NCI-H2196 (cell line): Measurements from ENCODE around the gene PEX3.
A peak's percentile ranks its signal among the peaks of the same experiment; 100 is the strongest.
"Not testable (repeated sequence)": the region's sequence is repeated elsewhere in the genome, so short reads cannot be mapped to it uniquely, and the experiment has no call there.

ENCODE experiments used
- DNase-seq: peaks from one replicate; lab custom pipeline; 2025; ENCODE audit not compliant: unreplicated experiment; lab: John Stamatoyannopoulos, UW

The PEX3 gene

GRCh38 chr6:143506199-143506598, 55.6 kb downstream of the PEX3 start:
- no peak for DNase-seq

GRCh38 chr6:143506620-143507019, 56.0 kb downstream of the PEX3 start:
- DNase-seq: no peak

GRCh38 chr6:143507358-143508145, 56.9 kb downstream of the PEX3 start:
- DNase-seq: no peak

GRCh38 chr6:143510326-143510725, 59.7 kb downstream of the PEX3 start:
- DNase-seq: not testable (repeated sequence)

- DNase-seq: peak; percentile 91
Measured at GRCh38 chr6:143510991-143511891, 60.6 kb downstream of the PEX3 start, which contains the start of gene FUCA2. Gene FUCA2 (minus strand): TSS chr6:143511720. CDS start chr6:143511634, 86 bp downstream.

GRCh38 chr6:143513410-143513809, 62.8 kb downstream of the PEX3 start:
- DNase-seq: peak; percentile 35

- peak; percentile 62 for DNase-seq
Measured at GRCh38 chr6:143515061-143515760, 64.6 kb downstream of the PEX3 start.

- DNase-seq: no peak
Measured at GRCh38 chr6:143515766-143516355, 65.3 kb downstream of the PEX3 start.

- DNase-seq: peak; percentile 5
Measured at GRCh38 chr6:143516690-143517446, 66.3 kb downstream of the PEX3 start.

GRCh38 chr6:143517447-143517773, 66.8 kb downstream of the PEX3 start:
- DNase-seq: no peak

GRCh38 chr6:143522039-143522600, 71.5 kb downstream of the PEX3 start:
- DNase-seq: no peak

GRCh38 chr6:143525356-143525755, 74.8 kb downstream of the PEX3 start:
- no peak for DNase-seq

GRCh38 chr6:143527677-143528076, 77.1 kb downstream of the PEX3 start:
- DNase-seq: no peak

- DNase-seq: no peak
Measured at GRCh38 chr6:143528164-143528811, 77.7 kb downstream of the PEX3 start.

- DNase-seq: no peak
Measured at GRCh38 chr6:143529095-143529494, 78.5 kb downstream of the PEX3 start.

- no peak for DNase-seq
Measured at GRCh38 chr6:143531720-143532499, 81.3 kb downstream of the PEX3 start.

- DNase-seq: no peak
Measured at GRCh38 chr6:143535189-143535614, 84.6 kb downstream of the PEX3 start.

- DNase-seq: peak; percentile 11
Measured at GRCh38 chr6:143536461-143536865, 85.9 kb downstream of the PEX3 start.
